IMR-90 (cell line): Measurements from ENCODE around the gene KDM3A.

Source experiments
- FOS ChIP-seq: fragments of 150-350 bp; IDR thresholded peaks from 2 replicates; pipeline ENCODE4 v1.6.1; 2016; ENCODE audit warnings: low read depth, low read length
- MAFK ChIP-seq: IDR thresholded peaks from 2 replicates; pipeline ENCODE4 v1.6.1; 2012; ENCODE audit warnings: low read depth, low read length, improper control_type of control experiment
- TF ChIP-seq, protein P1 (sequence below): conservative IDR thresholded peaks from 2 replicates; pipeline ENCODE4 v1.5.1; 2012; ENCODE audit warnings: mild to moderate bottlenecking, low read depth, low read length, improper control_type of control experiment

DNA sequence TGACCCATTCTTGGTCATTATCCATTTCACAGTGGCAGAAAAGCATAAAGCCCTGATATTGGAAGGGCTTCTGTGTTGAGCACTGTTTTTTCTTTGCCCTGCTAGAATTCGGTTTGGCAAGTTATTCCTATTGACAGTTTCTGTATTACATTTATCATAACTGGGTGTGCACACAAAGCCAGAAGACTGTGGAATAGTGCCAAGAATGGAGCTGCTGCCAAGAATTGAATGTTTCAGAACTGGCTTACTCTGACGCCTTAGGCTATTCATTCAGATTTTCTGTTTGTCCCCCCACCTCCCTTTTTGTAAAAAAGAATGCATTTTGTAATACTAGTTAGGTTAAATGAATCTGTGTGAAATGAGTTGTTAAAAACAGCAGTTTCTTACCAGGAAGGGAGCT, 12.7 kb downstream of the KDM3A start:
- TF ChIP-seq, protein P1, sequence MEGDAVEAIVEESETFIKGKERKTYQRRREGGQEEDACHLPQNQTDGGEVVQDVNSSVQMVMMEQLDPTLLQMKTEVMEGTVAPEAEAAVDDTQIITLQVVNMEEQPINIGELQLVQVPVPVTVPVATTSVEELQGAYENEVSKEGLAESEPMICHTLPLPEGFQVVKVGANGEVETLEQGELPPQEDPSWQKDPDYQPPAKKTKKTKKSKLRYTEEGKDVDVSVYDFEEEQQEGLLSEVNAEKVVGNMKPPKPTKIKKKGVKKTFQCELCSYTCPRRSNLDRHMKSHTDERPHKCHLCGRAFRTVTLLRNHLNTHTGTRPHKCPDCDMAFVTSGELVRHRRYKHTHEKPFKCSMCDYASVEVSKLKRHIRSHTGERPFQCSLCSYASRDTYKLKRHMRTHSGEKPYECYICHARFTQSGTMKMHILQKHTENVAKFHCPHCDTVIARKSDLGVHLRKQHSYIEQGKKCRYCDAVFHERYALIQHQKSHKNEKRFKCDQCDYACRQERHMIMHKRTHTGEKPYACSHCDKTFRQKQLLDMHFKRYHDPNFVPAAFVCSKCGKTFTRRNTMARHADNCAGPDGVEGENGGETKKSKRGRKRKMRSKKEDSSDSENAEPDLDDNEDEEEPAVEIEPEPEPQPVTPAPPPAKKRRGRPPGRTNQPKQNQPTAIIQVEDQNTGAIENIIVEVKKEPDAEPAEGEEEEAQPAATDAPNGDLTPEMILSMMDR, result no peak
- TF ChIP-seq FOS, result no peak
- TF ChIP-seq MAFK, result no peak
